ENCODE results near the gene SSTR5. TPM values are rescaled to one million over a fixed set of nuclear protein-coding genes. Genes with fewer than 3 reads are reported as not detected.

The SSTR5 gene
- total and polyA plus RNA-seq, 2 donors (not counting 1 experiment from before 2014, with no cell fraction given): not detected

GRCh38 chr16:1028524-1029258, 43.9 kb upstream of the SSTR5 start:
- POLR2A ChIA-PET: no interaction called here
- H3K4me3 Mint-ChIP-seq: no peak overlapping the region
- H3K9me3 Mint-ChIP-seq (ENCODE audit: insufficient read depth): no peaks in the 10 kb centered on the region
- H3K9me3 ChIP-seq (ENCODE audit: control extremely low read depth in 1 of 3, control insufficient read depth in 2 of 3, insufficient read depth in 1 of 3, low read length in 2 of 3): peaks cover 0 to 15% (median 0%) of the 10 kb centered on the region in 3 donors
- H3K36me3 ChIP-seq (replicated peaks in 1 of 2; ENCODE audit: control extremely low read depth in 1 of 2, control insufficient read depth in 1 of 2, extremely low read depth in 1 of 2, insufficient read depth in 2 of 2, low read length in 1 of 2): no peaks in the 10 kb centered on the region
- no peaks in the 10 kb centered on the region for H3K4me1 ChIP-seq (ENCODE audit: control insufficient read depth in 2 of 2, insufficient read depth in 2 of 2, low read length in 2 of 2)
- no peak overlapping the region for H2AFZ ChIP-seq (ENCODE audit: insufficient read depth, low read depth, low read length, poor library complexity, severe bottlenecking)
- ATAC-seq (ENCODE audit: low read depth) (no peak), DNase-seq (no peak)
- intact Hi-C loops (cut with micrococcal nuclease): no loop called here
- no peak overlapping the region for H3K27ac Mint-ChIP-seq
- no peak overlapping the region for H3K4me3 ChIP-seq (ENCODE audit: control extremely low read depth in 1 of 5, extremely low read depth in 1 of 5, insufficient read depth in 1 of 5, low read depth in 2 of 5, low read length in 4 of 5)
- H3K79me2 ChIP-seq (ENCODE audit: control insufficient read depth, insufficient read depth, low read length): no peaks in the 10 kb centered on the region
- peaks cover 0 to 3% (median 0%) of the 10 kb centered on the region in 4 experiments for H3K27me3 ChIP-seq (replicated peaks in 1 of 4; ENCODE audit: control extremely low read depth in 1 of 4, control insufficient read depth in 3 of 4, insufficient read depth in 4 of 4, low read length in 3 of 4)
- no peaks in the 10 kb centered on the region for H3K27me3 Mint-ChIP-seq
- H3K9ac ChIP-seq (ENCODE audit: low read length): no peak overlapping the region
- 29% methylated on average over 39 of the region's 39 CpGs for WGBS (ENCODE audit: insufficient coverage)
- TF ChIP-seq CTCF (IDR thresholded peaks at IDR 0.05) (no peak), EZH2 (IDR thresholded peaks at IDR 0.05; ENCODE audit: borderline replicate concordance, insufficient read depth, low read depth, low read length, poor library complexity, severe bottlenecking) (no peak)
- H3K4me2 ChIP-seq (replicated peaks; ENCODE audit: low read depth, low read length, poor library complexity, severe bottlenecking): no peak overlapping the region
- H4K20me1 ChIP-seq (ENCODE audit: control insufficient read depth, insufficient read depth, low read length, poor library complexity, severe bottlenecking): no peaks in the 10 kb centered on the region
- H3K27ac ChIP-seq (ENCODE audit: low read length in 2 of 2): no peak overlapping the region
- no peaks in the 10 kb centered on the region for H3K4me1 Mint-ChIP-seq
- CTCF ChIA-PET: no interaction called here

DNA sequence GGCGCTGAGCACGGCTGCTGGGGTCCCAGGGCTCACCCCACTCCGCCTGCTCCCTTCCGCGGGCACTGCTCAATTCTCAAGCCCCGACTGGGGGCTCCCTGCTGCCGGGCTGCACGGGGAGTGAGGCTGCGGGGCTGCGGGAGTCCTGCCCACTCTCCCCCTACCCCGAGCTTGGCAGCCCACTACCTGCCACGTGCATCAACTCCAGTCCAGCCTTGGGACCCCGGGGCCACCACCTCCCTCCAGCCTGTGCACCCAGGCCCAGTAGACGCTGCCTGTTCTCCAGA, 43.3 kb upstream of the SSTR5 start:
- Histone ChIP-seq H3K4me2 (replicated peaks; ENCODE audit: low read depth, low read length, poor library complexity, severe bottlenecking) (no peak overlapping the region), H3K4me3 (ENCODE audit: control extremely low read depth in 1 of 5, extremely low read depth in 1 of 5, insufficient read depth in 1 of 5, low read depth in 2 of 5, low read length in 4 of 5) (no peak overlapping the region), H2AFZ (ENCODE audit: insufficient read depth, low read depth, low read length, poor library complexity, severe bottlenecking) (no peak overlapping the region), H3K4me1 (ENCODE audit: control insufficient read depth in 2 of 2, insufficient read depth in 2 of 2, low read length in 2 of 2) (no peaks in the 10 kb centered on the region), H3K36me3 (replicated peaks in 1 of 2; ENCODE audit: control extremely low read depth in 1 of 2, control insufficient read depth in 1 of 2, extremely low read depth in 1 of 2, insufficient read depth in 2 of 2, low read length in 1 of 2) (no peaks in the 10 kb centered on the region), H3K9ac (ENCODE audit: low read length) (no peak overlapping the region), H3K9me3 (ENCODE audit: control extremely low read depth in 1 of 3, control insufficient read depth in 2 of 3, insufficient read depth in 1 of 3, low read length in 2 of 3) (peaks cover 0 to 19% (median 0%) of the 10 kb centered on the region in 3 donors), H4K20me1 (ENCODE audit: control insufficient read depth, insufficient read depth, low read length, poor library complexity, severe bottlenecking) (no peaks in the 10 kb centered on the region), H3K27me3 (replicated peaks in 1 of 4; ENCODE audit: control extremely low read depth in 1 of 4, control insufficient read depth in 3 of 4, insufficient read depth in 4 of 4, low read length in 3 of 4) (no peaks in the 10 kb centered on the region), H3K27ac (ENCODE audit: low read length in 2 of 2) (no peak overlapping the region), H3K79me2 (ENCODE audit: control insufficient read depth, insufficient read depth, low read length) (no peaks in the 10 kb centered on the region)
- DNase-seq (no peak), ATAC-seq (ENCODE audit: low read depth) (no peak)
- H3K9me3 Mint-ChIP-seq (ENCODE audit: insufficient read depth): no peaks in the 10 kb centered on the region
- H3K27ac Mint-ChIP-seq: no peak overlapping the region
- no peak overlapping the region for H3K4me3 Mint-ChIP-seq
- intact Hi-C loops (cut with micrococcal nuclease): no loop called here
- no peaks in the 10 kb centered on the region for H3K27me3 Mint-ChIP-seq
- WGBS (ENCODE audit: insufficient coverage): 78% methylated on average over 14 of the region's 14 CpGs
- no peaks in the 10 kb centered on the region for H3K4me1 Mint-ChIP-seq
- ChIA-PET POLR2A (no interaction called here), CTCF (no interaction called here)
- no peak for TF ChIP-seq EZH2 (IDR thresholded peaks at IDR 0.05; ENCODE audit: borderline replicate concordance, insufficient read depth, low read depth, low read length, poor library complexity, severe bottlenecking)
- no peak for TF ChIP-seq CTCF (IDR thresholded peaks at IDR 0.05)

Data from B cell (primary cell).